HEK293 (cell line): ENCODE results near the gene COL1A1.

Source experiments
- SP2 ChIP-seq: fragments of 450-650 bp; formaldehyde crosslinking; IDR thresholded peaks from 2 replicates; pipeline ENCODE4 v1.5.1; 2016; ENCODE audit warnings: missing biosample characterization, missing genetic modification characterization
- ZNF202 ChIP-seq: fragments of 450-650 bp; formaldehyde crosslinking; IDR thresholded peaks from 2 replicates; pipeline ENCODE4 v1.5.1; 2016; ENCODE audit warnings: missing biosample characterization, missing genetic modification characterization, borderline replicate concordance
- ZNF391 ChIP-seq: fragments of 450-650 bp; formaldehyde crosslinking; IDR thresholded peaks from 2 replicates; pipeline ENCODE4 v1.5.1; 2016; ENCODE audit warnings: low read depth, missing biosample characterization, missing genetic modification characterization, borderline replicate concordance
- TF ChIP-seq, protein P1 (sequence below): fragments of 450-650 bp; formaldehyde crosslinking; IDR thresholded peaks from 2 replicates; pipeline ENCODE4 v1.5.1; 2016; ENCODE audit warnings: missing biosample characterization, missing genetic modification characterization, low read depth
- TF ChIP-seq, protein P2 (sequence below): fragments of 450-650 bp; formaldehyde crosslinking; IDR thresholded peaks from 2 replicates; pipeline ENCODE4 v1.5.1; 2016; ENCODE audit warnings: missing biosample characterization, missing genetic modification characterization
- TF ChIP-seq, protein P3 (sequence below): fragments of 450-650 bp; formaldehyde crosslinking; IDR thresholded peaks from 2 replicates; pipeline ENCODE4 v1.5.1; 2017; ENCODE audit warnings: missing biosample characterization, missing genetic modification characterization

DNA sequence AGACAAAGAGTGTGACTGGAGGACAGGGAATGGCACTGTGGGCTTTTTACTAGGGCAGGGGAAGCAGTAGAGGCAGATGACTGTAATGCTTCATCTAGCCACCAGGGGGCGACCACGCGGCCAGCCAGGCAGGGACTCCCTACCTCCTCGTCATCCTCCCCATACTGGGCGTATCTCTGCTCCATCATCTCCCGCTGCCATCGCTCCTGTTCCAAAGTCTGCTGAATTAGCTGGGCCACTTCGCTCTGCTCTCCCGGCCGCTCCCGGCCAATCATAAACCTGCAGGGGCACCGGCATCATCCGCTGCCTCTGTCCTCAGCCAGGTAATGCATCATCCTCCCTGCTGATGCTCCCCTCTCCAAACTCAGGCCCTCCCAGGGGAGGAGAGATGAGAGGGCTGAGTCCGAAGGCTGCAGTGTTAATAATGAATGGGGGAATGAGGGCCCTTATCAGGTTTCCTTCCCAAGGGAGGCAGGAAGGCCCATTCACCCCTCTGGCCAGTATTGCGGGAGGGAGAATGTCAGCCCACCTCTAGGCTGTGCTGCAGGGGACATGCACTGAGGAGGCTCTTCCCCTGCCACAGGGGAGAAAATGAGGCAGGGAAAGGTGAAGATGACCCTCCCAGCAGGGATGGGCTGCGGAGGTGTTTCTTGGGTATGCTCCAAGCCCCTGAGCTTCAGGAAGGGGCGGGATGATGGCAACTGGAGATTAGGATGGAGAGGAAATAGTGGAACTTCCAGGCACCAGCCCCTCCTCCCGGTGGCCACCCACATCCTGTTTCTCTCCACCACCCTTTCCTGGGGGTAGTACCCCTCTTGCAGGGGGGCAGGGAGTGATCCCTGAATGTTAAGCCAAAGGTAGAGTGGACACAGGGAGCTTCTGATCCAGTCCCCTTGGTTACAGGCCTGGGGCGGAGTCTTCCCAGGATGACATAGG lies 61.2 kb downstream of the COL1A1 start:
- TF ChIP-seq ZNF202: no peak
- TF ChIP-seq, protein P1, sequence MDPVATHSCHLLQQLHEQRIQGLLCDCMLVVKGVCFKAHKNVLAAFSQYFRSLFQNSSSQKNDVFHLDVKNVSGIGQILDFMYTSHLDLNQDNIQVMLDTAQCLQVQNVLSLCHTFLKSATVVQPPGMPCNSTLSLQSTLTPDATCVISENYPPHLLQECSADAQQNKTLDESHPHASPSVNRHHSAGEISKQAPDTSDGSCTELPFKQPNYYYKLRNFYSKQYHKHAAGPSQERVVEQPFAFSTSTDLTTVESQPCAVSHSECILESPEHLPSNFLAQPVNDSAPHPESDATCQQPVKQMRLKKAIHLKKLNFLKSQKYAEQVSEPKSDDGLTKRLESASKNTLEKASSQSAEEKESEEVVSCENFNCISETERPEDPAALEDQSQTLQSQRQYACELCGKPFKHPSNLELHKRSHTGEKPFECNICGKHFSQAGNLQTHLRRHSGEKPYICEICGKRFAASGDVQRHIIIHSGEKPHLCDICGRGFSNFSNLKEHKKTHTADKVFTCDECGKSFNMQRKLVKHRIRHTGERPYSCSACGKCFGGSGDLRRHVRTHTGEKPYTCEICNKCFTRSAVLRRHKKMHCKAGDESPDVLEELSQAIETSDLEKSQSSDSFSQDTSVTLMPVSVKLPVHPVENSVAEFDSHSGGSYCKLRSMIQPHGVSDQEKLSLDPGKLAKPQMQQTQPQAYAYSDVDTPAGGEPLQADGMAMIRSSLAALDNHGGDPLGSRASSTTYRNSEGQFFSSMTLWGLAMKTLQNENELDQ (tag by site-specific recombination): no peak
- TF ChIP-seq, protein P2, sequence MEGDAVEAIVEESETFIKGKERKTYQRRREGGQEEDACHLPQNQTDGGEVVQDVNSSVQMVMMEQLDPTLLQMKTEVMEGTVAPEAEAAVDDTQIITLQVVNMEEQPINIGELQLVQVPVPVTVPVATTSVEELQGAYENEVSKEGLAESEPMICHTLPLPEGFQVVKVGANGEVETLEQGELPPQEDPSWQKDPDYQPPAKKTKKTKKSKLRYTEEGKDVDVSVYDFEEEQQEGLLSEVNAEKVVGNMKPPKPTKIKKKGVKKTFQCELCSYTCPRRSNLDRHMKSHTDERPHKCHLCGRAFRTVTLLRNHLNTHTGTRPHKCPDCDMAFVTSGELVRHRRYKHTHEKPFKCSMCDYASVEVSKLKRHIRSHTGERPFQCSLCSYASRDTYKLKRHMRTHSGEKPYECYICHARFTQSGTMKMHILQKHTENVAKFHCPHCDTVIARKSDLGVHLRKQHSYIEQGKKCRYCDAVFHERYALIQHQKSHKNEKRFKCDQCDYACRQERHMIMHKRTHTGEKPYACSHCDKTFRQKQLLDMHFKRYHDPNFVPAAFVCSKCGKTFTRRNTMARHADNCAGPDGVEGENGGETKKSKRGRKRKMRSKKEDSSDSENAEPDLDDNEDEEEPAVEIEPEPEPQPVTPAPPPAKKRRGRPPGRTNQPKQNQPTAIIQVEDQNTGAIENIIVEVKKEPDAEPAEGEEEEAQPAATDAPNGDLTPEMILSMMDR (tag by site-specific recombination): peak; percentile 87
- peak; percentile 74 for TF ChIP-seq SP2
- TF ChIP-seq, protein P3, sequence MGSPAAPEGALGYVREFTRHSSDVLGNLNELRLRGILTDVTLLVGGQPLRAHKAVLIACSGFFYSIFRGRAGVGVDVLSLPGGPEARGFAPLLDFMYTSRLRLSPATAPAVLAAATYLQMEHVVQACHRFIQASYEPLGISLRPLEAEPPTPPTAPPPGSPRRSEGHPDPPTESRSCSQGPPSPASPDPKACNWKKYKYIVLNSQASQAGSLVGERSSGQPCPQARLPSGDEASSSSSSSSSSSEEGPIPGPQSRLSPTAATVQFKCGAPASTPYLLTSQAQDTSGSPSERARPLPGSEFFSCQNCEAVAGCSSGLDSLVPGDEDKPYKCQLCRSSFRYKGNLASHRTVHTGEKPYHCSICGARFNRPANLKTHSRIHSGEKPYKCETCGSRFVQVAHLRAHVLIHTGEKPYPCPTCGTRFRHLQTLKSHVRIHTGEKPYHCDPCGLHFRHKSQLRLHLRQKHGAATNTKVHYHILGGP (tag by site-specific recombination): no peak
- TF ChIP-seq ZNF391 (tag by site-specific recombination): no peak
